ENCODE data around the gene ZNF865.
A peak's percentile ranks its signal among the peaks of the same experiment; 100 is the strongest.

ZNF865 gene

DNA sequence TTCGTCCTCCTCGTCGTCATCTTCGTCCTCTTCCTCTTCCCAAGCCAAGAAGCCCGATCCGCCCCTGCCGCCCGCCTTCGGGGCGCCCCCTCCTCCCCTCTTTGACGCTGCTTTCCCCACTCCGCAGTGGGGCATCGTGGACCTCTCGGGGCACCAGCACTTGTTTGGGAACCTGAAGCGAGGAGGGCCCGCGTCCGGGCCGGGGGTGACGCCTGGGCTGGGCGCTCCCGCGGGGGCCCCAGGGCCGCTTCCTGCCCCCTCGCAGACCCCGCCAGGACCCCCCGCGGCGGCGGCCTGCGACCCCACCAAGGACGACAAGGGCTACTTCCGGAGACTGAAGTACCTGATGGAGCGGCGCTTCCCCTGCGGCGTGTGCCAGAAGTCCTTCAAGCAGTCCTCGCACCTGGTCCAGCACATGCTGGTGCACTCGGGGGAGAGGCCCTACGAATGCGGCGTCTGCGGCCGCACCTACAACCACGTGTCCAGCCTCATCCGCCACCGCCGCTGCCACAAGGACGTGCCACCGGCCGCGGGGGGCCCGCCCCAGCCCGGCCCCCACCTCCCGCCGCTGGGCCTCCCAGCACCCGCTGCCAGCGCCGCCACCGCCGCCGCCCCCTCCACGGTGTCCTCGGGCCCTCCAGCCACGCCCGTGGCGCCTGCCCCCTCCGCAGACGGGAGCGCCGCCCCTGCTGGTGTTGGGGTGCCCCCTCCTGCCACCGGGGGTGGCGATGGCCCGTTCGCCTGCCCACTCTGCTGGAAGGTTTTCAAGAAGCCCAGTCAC is 8.7 kb downstream of the ZNF865 start:
- TF ChIP-seq Cebpa-rat (IDR thresholded peaks at IDR 0.05): no peak
- H3K4me1 ChIP-seq: no peaks in the 10 kb centered on the region

DNA sequence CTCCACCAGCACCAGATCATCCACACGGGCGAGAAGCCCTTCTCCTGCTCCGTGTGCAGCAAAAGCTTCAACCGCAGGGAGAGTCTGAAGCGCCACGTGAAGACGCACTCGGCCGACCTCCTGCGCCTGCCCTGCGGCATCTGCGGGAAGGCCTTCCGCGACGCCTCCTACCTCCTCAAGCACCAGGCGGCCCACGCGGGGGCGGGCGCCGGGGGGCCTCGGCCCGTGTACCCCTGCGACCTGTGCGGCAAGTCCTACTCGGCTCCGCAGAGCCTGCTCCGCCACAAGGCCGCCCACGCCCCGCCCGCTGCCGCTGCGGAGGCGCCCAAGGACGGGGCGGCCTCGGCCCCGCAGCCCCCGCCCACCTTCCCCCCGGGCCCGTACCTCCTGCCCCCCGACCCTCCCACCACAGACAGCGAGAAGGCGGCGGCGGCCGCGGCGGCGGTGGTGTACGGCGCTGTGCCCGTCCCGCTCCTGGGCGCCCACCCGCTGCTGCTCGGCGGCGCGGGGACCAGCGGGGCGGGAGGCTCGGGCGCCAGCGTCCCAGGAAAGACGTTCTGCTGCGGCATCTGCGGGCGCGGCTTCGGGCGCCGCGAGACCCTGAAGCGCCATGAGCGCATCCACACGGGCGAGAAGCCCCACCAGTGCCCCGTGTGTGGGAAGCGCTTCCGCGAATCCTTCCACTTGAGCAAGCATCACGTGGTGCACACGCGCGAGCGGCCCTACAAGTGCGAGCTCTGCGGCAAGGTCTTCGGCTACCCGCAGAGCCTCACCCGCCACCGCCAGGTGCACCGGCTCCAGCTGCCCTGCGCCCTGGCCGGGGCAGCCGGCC is 9.5 kb downstream of the ZNF865 start:
- no peaks in the 10 kb centered on the region for H3K9me3 ChIP-seq
- H3K4me1 ChIP-seq: no peaks in the 10 kb centered on the region
- H3K27ac ChIP-seq: no peak overlapping the region
- H3K9ac ChIP-seq: no peak overlapping the region
- peaks cover 51% of the 10 kb centered on the region for H4K20me1 ChIP-seq
- H3K4me2 ChIP-seq: no peak overlapping the region
- peaks cover 87% of the 10 kb centered on the region for H3K36me3 ChIP-seq
- H3K27me3 ChIP-seq: no peaks in the 10 kb centered on the region
- no peak overlapping the region for H3K4me3 ChIP-seq
- no peak for TF ChIP-seq Cebpa-rat (IDR thresholded peaks at IDR 0.05)

More for the DNA sequence above, 8.7 kb downstream of the ZNF865 start:
- Histone ChIP-seq H3K27me3 (no peaks in the 10 kb centered on the region), H3K4me3 (no peak overlapping the region), H4K20me1 (peaks cover 59% of the 10 kb centered on the region), H3K9me3 (no peaks in the 10 kb centered on the region), H3K36me3 (peaks cover 91% of the 10 kb centered on the region), H3K27ac (no peak overlapping the region), H3K9ac (no peak overlapping the region), H3K4me2 (no peak overlapping the region)

DNA sequence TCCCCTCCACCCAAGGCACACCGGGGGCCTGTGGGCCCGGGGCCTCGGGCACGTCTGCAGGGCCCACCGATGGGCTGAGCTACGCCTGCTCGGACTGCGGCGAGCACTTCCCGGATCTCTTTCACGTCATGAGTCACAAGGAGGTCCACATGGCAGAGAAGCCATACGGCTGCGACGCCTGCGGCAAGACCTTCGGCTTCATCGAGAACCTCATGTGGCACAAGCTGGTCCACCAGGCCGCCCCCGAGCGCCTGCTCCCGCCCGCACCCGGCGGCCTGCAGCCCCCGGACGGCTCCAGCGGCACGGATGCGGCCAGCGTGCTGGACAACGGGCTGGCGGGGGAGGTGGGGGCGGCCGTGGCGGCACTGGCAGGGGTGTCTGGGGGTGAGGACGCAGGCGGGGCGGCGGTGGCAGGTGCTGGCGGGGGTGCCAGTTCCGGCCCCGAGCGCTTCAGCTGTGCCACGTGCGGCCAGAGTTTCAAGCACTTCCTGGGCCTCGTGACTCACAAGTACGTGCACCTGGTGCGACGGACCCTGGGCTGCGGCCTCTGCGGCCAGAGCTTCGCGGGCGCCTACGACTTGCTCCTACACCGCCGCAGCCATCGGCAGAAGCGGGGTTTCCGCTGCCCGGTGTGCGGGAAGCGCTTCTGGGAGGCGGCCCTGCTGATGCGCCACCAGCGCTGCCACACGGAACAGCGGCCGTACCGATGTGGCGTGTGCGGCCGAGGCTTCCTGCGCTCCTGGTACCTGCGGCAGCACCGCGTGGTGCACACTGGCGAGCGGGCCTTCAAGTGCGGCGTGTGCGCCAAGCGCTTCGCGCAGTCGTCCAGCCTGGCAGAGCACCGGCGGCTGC is 10.3 kb downstream of the ZNF865 start:
- peaks cover 8% of the 10 kb centered on the region for H3K4me1 ChIP-seq
- H4K20me1 ChIP-seq: peaks cover 43% of the 10 kb centered on the region
- H3K27ac ChIP-seq: no peak overlapping the region
- H3K9me3 ChIP-seq: no peaks in the 10 kb centered on the region
- H3K4me3 ChIP-seq: no peak overlapping the region
- no peak overlapping the region for H3K4me2 ChIP-seq
- no peak overlapping the region for H3K9ac ChIP-seq
- H3K36me3 ChIP-seq: peaks cover 87% of the 10 kb centered on the region
- no peak for TF ChIP-seq Cebpa-rat (IDR thresholded peaks at IDR 0.05)
- no peaks in the 10 kb centered on the region for H3K27me3 ChIP-seq

DNA sequence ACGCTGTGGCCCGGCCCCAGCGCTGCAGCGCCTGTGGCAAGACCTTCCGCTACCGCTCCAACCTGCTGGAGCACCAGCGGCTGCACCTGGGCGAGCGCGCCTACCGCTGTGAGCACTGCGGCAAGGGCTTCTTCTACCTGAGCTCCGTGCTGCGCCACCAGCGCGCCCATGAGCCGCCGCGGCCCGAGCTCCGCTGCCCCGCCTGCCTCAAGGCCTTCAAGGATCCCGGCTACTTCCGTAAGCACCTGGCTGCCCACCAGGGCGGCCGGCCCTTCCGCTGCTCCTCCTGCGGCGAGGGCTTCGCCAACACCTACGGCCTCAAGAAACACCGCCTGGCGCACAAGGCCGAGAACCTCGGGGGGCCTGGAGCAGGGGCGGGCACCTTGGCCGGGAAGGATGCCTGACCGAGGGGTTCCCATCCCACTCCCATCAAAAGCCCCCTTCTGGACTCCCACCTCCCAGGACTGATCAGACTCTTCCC is 11.0 kb downstream of the ZNF865 start:
- Histone ChIP-seq H3K4me2 (no peak overlapping the region), H3K9ac (no peak overlapping the region), H3K36me3 (peaks cover 89% of the 10 kb centered on the region), H3K4me3 (no peak overlapping the region), H3K4me1 (peaks cover 9% of the 10 kb centered on the region), H3K27ac (no peak overlapping the region), H3K9me3 (no peaks in the 10 kb centered on the region), H4K20me1 (peaks cover 36% of the 10 kb centered on the region), H3K27me3 (no peaks in the 10 kb centered on the region)
- no peak for TF ChIP-seq Cebpa-rat (IDR thresholded peaks at IDR 0.05)

DNA sequence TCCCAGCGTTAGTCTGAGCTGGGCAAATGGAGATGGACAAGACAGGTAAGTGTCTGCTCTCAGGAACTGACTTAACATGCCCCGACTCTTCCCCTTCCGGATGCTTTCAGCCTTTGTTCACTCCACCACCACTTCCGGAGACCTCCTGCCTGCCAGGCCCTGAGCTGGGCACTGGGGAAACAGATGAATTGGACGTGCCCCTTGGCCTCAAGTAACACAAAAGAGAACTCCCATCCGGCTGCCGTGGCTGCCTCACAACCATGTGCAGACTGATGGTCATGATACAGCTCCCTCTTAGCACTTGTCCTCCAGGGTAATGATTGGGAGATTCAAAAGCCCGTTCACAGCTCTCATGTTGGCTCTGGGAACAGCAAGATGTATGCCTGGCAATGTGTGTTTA is 12.0 kb downstream of the ZNF865 start:
- Histone ChIP-seq H3K27ac (no peak overlapping the region), H3K36me3 (peaks cover 87% of the 10 kb centered on the region), H3K4me1 (peaks cover 9% of the 10 kb centered on the region), H3K9me3 (no peaks in the 10 kb centered on the region), H3K9ac (no peak overlapping the region), H3K4me3 (no peak overlapping the region), H3K4me2 (no peak overlapping the region), H4K20me1 (peaks cover 31% of the 10 kb centered on the region), H3K27me3 (no peaks in the 10 kb centered on the region)
- TF ChIP-seq Cebpa-rat (IDR thresholded peaks at IDR 0.05): no peak

DNA sequence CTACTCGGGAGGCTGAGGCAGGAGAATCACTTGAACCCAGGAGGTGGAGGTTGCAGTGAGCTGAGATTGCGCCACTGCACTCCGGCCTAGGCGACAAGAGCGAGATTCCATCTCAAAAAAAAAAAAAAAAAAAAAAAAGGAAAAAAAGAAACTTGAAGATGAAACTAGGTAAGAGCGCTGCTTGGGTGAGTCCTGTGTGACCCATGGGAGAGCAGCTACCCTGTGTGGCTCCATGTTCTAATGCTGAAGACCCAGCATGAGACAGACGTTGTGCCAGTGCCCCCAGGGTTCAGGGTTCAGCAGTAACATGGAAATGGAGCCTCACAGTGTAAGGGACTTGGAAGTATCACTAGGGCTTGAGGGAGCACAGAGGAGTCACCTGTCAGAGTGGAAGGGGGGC is 13.0 kb downstream of the ZNF865 start:
- H3K4me3 ChIP-seq: no peak overlapping the region
- H3K9ac ChIP-seq: no peak overlapping the region
- TF ChIP-seq Cebpa-rat (IDR thresholded peaks at IDR 0.05): no peak
- no peak overlapping the region for H3K4me2 ChIP-seq
- no peaks in the 10 kb centered on the region for H3K27me3 ChIP-seq
- H4K20me1 ChIP-seq: peaks cover 32% of the 10 kb centered on the region
- no peaks in the 10 kb centered on the region for H3K9me3 ChIP-seq
- peaks cover 80% of the 10 kb centered on the region for H3K36me3 ChIP-seq
- no peak overlapping the region for H3K27ac ChIP-seq
- peaks cover 16% of the 10 kb centered on the region for H3K4me1 ChIP-seq

DNA sequence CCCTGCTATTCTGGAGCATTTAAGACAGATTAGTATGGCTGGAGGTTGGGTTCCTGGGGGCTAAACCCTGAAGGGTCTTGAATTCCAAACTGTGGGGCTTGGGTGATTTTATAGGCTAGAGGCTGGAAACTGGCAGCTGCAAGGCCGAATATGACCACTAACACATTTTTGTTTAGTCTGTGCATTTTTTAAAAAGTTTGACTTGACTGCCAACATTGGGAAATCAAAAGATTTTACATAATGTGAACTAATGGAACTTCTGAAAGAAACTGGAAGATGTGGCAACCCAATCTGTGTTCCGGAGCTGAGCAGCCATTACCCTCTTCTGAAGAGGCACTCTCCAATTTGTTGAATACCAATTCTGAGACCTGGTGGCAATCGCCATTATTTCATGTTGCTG is 13.8 kb downstream of the ZNF865 start:
- no peak overlapping the region for H3K4me2 ChIP-seq
- TF ChIP-seq Cebpa-rat (IDR thresholded peaks at IDR 0.05): no peak
- no peaks in the 10 kb centered on the region for H3K27me3 ChIP-seq
- peaks cover 22% of the 10 kb centered on the region for H3K4me1 ChIP-seq
- peaks cover 73% of the 10 kb centered on the region for H3K36me3 ChIP-seq
- H4K20me1 ChIP-seq: peaks cover 36% of the 10 kb centered on the region
- H3K4me3 ChIP-seq: no peak overlapping the region
- no peaks in the 10 kb centered on the region for H3K9me3 ChIP-seq
- H3K9ac ChIP-seq: no peak overlapping the region
- H3K27ac ChIP-seq: no peak overlapping the region

DNA sequence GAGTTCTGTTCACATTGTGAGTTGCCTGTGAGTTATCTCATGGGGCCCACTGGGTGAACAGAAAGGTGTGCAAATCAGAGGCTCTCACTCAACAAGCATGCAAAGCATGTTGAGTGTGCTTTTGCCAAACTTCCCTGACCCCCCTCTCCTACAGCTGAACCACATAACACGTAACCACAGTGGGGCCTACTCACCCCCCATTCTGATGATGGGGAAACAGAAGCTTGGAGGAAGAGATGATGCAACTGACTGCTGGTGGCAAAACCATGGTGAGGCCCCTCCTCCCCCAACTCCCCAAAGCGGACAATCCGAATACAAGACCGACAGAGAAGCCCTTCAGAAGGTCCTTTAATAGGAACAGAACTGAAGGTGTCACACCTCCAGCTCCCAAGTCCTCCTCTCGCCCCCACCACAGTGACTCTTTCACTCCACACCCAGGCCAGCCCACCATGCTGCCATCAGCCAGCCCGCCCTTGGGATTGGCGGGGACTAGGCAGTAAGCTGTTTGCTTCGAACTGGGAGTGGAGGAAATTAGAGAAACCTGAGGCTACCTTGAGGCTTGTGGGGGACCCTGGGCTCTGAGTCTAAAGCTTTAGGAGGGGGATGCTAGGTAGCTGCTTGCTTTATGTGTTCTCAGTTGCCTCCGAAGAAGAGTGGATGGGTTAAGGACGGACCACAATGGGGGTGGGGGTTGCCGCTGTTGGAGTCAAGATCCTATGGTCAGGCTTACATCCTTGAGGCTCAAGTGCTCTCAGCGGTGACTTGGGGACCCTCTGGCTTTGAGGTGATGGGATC is 15.2 kb downstream of the ZNF865 start:
- Histone ChIP-seq H3K4me3 (no peak overlapping the region), H3K4me1 (peaks cover 29% of the 10 kb centered on the region), H4K20me1 (peaks cover 32% of the 10 kb centered on the region), H3K36me3 (peaks cover 61% of the 10 kb centered on the region), H3K9ac (no peak overlapping the region), H3K27ac (0 out of 2 replicates have a peak overlapping the region, but pooled peaks have one; percentile 6), H3K27me3 (no peaks in the 10 kb centered on the region), H3K4me2 (peak overlapping the region; percentile 19; the same call in 1 of the 2 replicates), H3K9me3 (no peaks in the 10 kb centered on the region)
- no peak for TF ChIP-seq Cebpa-rat (IDR thresholded peaks at IDR 0.05)

DNA sequence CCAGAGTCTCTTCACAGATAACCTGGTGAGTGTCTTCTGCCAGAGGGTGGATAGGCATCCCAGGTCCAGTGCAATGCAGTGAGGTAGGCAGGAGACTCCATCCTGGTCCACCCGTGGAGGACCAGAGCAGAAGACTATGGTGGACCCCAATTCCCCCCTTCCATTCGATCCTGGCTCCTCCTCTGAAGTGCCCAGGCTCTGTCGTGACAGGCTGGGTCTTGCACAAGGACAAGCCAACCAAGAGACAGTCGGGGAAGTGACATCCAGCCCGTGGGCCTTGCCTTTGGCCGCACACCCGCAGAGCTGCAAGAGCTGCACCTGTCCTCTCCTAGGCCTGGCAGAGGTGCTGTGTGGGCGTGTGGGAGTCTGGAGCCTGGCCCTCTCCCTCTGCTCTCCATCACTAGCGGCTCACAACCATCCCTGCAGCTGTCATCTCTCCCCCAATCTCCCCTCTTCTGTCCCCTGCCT is 15.8 kb downstream of the ZNF865 start:
- Histone ChIP-seq H3K27me3 (no peaks in the 10 kb centered on the region), H3K27ac (no peak overlapping the region), H3K9me3 (no peaks in the 10 kb centered on the region), H3K4me3 (no peak overlapping the region), H3K4me1 (peaks cover 29% of the 10 kb centered on the region), H4K20me1 (peaks cover 26% of the 10 kb centered on the region), H3K36me3 (peaks cover 54% of the 10 kb centered on the region), H3K9ac (no peak overlapping the region), H3K4me2 (no peak overlapping the region)
- no peak for TF ChIP-seq Cebpa-rat (IDR thresholded peaks at IDR 0.05)
